ENCODE data around the gene KATNIP. TPM values are rescaled to one million over a fixed set of nuclear protein-coding genes. Genes with fewer than 3 reads are reported as not detected.

KATNIP gene
- total RNA-seq, 1 donor from 2014 or later: 21.1 TPM

DNA sequence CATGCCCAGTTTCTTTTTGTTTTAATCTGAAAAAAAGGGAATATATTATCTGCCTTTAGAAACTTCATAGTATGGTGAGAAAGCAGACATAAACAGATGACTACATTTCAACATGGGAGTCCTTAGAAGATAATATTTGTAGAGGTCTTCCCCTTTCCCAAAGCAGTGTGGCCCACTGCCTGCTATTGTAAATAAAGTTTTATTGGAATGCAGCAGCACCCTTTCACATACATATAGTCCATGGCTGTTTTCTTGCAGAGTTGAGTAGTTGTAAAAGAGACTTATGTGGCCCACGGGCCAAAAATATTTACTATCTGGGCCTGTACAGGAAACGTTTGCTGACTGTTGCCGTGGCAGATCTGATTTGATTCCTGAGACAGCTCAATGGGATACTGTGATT is 8.5 kb downstream of the KATNIP start:
- Histone ChIP-seq H3K4me2 (ENCODE audit: low read length) (no peak overlapping the region), H3K9ac (ENCODE audit: low read length) (no peak overlapping the region), H3K4me1 (ENCODE audit: insufficient read depth, low read length) (no peaks in the 10 kb centered on the region), H3K9me3 (ENCODE audit: insufficient read depth, low read depth, low read length) (no peaks in the 10 kb centered on the region), H3K27me3 (ENCODE audit: insufficient read depth, low read length) (no peaks in the 10 kb centered on the region), H4K20me1 (ENCODE audit: insufficient read depth, low read length) (peaks cover 34% of the 10 kb centered on the region), H3K79me2 (ENCODE audit: insufficient read depth, low read length) (peaks cover 2% of the 10 kb centered on the region), H3K4me3 (ENCODE audit: insufficient read depth, low read depth, low read length) (no peak overlapping the region), H2AFZ (ENCODE audit: low read depth, low read length) (no peak overlapping the region), H3K36me3 (ENCODE audit: insufficient read depth, low read length) (peaks cover 3% of the 10 kb centered on the region), H3K27ac (ENCODE audit: low read depth, low read length) (no peak overlapping the region)
- Mint-ChIP-seq H3K9me3 (ENCODE audit: unreplicated experiment) (no peaks in the 10 kb centered on the region), H3K4me1 (ENCODE audit: low read depth, unreplicated experiment) (no peaks in the 10 kb centered on the region), H3K27ac (ENCODE audit: unreplicated experiment) (no peak overlapping the region), H3K4me3 (ENCODE audit: unreplicated experiment) (no peak overlapping the region), H3K36me3 (ENCODE audit: low read depth, unreplicated experiment) (peaks cover 4% of the 10 kb centered on the region), H3K27me3 (ENCODE audit: low read depth, unreplicated experiment) (no peaks in the 10 kb centered on the region)
- no peak for FAIRE-seq
- DNase-seq (ENCODE audit: low read depth): no peak
- TF ChIP-seq, protein P1, sequence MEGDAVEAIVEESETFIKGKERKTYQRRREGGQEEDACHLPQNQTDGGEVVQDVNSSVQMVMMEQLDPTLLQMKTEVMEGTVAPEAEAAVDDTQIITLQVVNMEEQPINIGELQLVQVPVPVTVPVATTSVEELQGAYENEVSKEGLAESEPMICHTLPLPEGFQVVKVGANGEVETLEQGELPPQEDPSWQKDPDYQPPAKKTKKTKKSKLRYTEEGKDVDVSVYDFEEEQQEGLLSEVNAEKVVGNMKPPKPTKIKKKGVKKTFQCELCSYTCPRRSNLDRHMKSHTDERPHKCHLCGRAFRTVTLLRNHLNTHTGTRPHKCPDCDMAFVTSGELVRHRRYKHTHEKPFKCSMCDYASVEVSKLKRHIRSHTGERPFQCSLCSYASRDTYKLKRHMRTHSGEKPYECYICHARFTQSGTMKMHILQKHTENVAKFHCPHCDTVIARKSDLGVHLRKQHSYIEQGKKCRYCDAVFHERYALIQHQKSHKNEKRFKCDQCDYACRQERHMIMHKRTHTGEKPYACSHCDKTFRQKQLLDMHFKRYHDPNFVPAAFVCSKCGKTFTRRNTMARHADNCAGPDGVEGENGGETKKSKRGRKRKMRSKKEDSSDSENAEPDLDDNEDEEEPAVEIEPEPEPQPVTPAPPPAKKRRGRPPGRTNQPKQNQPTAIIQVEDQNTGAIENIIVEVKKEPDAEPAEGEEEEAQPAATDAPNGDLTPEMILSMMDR (IDR thresholded peaks at IDR 0.05; ENCODE audit: insufficient read depth, low read depth, low read length): no peak
- TF ChIP-seq EZH2 (IDR thresholded peaks at IDR 0.05; ENCODE audit: insufficient read depth, low read length): no peak

DNA sequence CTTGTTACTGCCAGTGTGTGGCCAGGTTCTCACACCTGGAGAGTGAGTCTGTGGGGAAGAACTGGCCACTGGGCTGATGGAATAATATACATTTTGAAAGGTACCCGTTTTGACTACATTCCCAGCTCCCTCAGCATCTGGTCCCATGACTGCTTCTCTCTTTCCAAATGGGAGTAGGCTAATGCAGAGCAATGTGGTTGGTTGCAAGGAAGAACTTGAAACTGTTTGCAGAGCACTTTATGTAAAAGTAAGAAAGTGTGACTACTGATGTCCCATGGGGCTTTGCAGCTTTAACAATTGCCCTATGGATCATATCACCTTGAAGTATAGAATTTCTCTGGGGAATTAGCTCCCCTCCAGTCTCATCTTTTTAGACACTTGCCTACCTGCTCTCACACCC is 9.0 kb downstream of the KATNIP start:
- no peak overlapping the region for H3K27ac Mint-ChIP-seq (ENCODE audit: unreplicated experiment)
- no peaks in the 10 kb centered on the region for H3K4me1 Mint-ChIP-seq (ENCODE audit: low read depth, unreplicated experiment)
- Histone ChIP-seq H3K27me3 (ENCODE audit: insufficient read depth, low read length) (no peaks in the 10 kb centered on the region), H2AFZ (ENCODE audit: low read depth, low read length) (no peak overlapping the region), H3K79me2 (ENCODE audit: insufficient read depth, low read length) (peaks cover 2% of the 10 kb centered on the region), H3K36me3 (ENCODE audit: insufficient read depth, low read length) (peaks cover 3% of the 10 kb centered on the region), H3K9me3 (ENCODE audit: insufficient read depth, low read depth, low read length) (no peaks in the 10 kb centered on the region), H3K4me2 (ENCODE audit: low read length) (no peak overlapping the region), H3K4me1 (ENCODE audit: insufficient read depth, low read length) (no peaks in the 10 kb centered on the region), H3K4me3 (ENCODE audit: insufficient read depth, low read depth, low read length) (no peak overlapping the region), H3K27ac (ENCODE audit: low read depth, low read length) (no peak overlapping the region), H4K20me1 (ENCODE audit: insufficient read depth, low read length) (peaks cover 32% of the 10 kb centered on the region), H3K9ac (ENCODE audit: low read length) (no peak overlapping the region)
- peaks cover 4% of the 10 kb centered on the region for H3K36me3 Mint-ChIP-seq (ENCODE audit: low read depth, unreplicated experiment)
- TF ChIP-seq, protein P1 (IDR thresholded peaks at IDR 0.05; ENCODE audit: insufficient read depth, low read depth, low read length): no peak
- no peak for TF ChIP-seq EZH2 (IDR thresholded peaks at IDR 0.05; ENCODE audit: insufficient read depth, low read length)
- FAIRE-seq: no peak
- DNase-seq (ENCODE audit: low read depth): no peak
- H3K4me3 Mint-ChIP-seq (ENCODE audit: unreplicated experiment): no peak overlapping the region
- H3K27me3 Mint-ChIP-seq (ENCODE audit: low read depth, unreplicated experiment): no peaks in the 10 kb centered on the region
- no peaks in the 10 kb centered on the region for H3K9me3 Mint-ChIP-seq (ENCODE audit: unreplicated experiment)

GRCh38 chr16:27561216-27561615 is 11.3 kb downstream of the KATNIP start:
- TF ChIP-seq EZH2 (IDR thresholded peaks at IDR 0.05; ENCODE audit: insufficient read depth, low read length): no peak
- TF ChIP-seq, protein P1 (IDR thresholded peaks at IDR 0.05; ENCODE audit: insufficient read depth, low read depth, low read length): no peak
- Mint-ChIP-seq H3K4me1 (ENCODE audit: low read depth, unreplicated experiment) (no peaks in the 10 kb centered on the region), H3K36me3 (ENCODE audit: low read depth, unreplicated experiment) (peaks cover 4% of the 10 kb centered on the region), H3K27ac (ENCODE audit: unreplicated experiment) (no peak overlapping the region), H3K9me3 (ENCODE audit: unreplicated experiment) (no peaks in the 10 kb centered on the region), H3K27me3 (ENCODE audit: low read depth, unreplicated experiment) (no peaks in the 10 kb centered on the region), H3K4me3 (ENCODE audit: unreplicated experiment) (no peak overlapping the region)
- Histone ChIP-seq H2AFZ (ENCODE audit: low read depth, low read length) (no peak overlapping the region), H3K36me3 (ENCODE audit: insufficient read depth, low read length) (peaks cover 3% of the 10 kb centered on the region), H3K27ac (ENCODE audit: low read depth, low read length) (no peak overlapping the region), H3K4me2 (ENCODE audit: low read length) (no peak overlapping the region), H3K27me3 (ENCODE audit: insufficient read depth, low read length) (no peaks in the 10 kb centered on the region), H3K4me1 (ENCODE audit: insufficient read depth, low read length) (no peaks in the 10 kb centered on the region), H3K4me3 (ENCODE audit: insufficient read depth, low read depth, low read length) (no peak overlapping the region), H3K9me3 (ENCODE audit: insufficient read depth, low read depth, low read length) (no peaks in the 10 kb centered on the region), H3K9ac (ENCODE audit: low read length) (no peak overlapping the region), H4K20me1 (ENCODE audit: insufficient read depth, low read length) (peaks cover 37% of the 10 kb centered on the region), H3K79me2 (ENCODE audit: insufficient read depth, low read length) (peaks cover 2% of the 10 kb centered on the region)
- no peak for FAIRE-seq
- DNase-seq (ENCODE audit: low read depth): no peak

Measured in astrocyte (in vitro differentiated cells and primary cell).